ENCODE results near the gene IGSF3.
"Not testable (repeated sequence)": the region's sequence is repeated elsewhere in the genome, so short reads cannot be mapped to it uniquely, and the experiment has no call there.

IGSF3 gene

DNA sequence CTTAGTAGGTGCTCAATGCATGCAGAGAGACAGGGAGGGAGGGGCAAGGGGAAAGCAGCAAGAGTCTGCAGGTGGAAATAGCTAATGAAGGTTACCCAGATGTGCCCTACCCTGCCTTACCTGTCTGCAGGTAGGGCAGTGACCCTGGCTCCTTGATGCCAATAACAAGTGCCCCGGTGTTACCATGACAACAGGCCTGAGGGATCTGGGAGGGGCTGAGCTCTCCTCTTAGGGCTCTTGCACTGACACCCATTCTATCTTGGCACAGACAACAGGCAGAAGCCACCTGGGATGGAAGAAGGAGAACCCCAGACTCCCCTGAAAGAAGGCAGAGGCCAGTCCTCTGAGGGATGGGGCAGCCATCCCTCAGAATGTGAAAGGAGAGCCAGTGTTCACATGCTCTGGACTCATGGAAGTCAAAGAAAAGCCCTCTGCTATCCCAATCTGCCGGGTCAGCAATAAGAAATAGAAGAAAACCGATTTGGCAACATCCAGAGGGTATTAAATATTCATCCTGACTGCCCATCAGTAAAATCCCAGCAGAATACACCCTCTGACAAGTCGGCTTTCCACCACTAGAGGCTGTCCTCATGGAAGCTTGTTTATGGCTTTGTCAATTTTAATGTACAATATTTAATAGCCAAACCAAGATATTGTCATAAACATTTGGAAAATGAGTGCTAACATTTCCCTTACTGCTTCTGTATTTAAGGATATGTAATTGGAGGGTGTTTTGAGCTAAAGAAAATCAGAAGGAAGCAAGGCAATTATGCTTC lies 72.3 kb downstream of the IGSF3 start:
- DNase-seq: not testable (repeated sequence)

DNA sequence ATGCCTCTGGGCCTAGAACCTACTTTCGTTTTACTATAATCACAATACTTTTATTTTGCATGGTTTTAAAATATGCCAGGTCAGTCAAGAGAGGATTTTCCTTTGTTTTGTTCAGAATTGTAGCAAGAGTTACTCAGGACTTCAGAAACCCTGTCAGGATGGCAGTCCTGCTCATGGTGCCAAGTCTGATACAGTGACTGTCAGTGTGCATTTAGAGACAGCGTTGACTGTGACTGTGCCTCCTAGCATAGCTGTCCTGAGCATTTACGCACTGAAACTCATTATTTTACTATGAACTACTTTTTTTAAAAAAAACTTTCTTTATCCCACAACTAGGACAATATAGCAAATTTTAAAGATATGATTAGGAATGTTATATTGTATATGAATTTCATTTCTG lies 73.6 kb downstream of the IGSF3 start:
- DNase-seq: not testable (repeated sequence)

DNA sequence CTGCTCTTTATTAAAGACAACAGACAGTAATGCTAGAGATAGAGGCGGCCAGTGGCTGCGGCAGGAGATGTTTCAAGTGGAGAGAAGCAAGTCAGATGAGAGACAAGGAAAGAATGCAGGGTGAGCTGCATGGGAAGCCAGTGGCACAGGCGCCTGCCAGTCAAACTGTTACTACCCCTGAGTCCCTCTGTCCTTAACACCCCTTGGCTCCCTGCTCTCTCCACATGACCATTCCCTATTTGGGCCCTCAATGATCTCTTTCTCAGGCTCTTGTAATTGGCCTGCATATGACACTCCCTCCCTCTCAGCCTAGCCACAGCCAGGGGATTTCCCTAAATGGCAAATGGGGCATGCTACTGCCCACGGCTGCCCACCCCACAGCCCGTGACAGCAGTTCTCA lies 74.1 kb downstream of the IGSF3 start:
- not testable (repeated sequence) for DNase-seq

GRCh38 chr1:116591951-116592605 lies 75.5 kb downstream of the IGSF3 start:
- not testable (repeated sequence) for DNase-seq

GRCh38 chr1:116591006-116591950 lies 76.3 kb downstream of the IGSF3 start:
- not testable (repeated sequence) for DNase-seq

- not testable (repeated sequence) for DNase-seq
These were observed 77.1 kb downstream of the IGSF3 start for GRCh38 chr1:116590359-116591005.

GRCh38 chr1:116589101-116589735 lies 78.3 kb downstream of the IGSF3 start:
- DNase-seq: not testable (repeated sequence)

DNA sequence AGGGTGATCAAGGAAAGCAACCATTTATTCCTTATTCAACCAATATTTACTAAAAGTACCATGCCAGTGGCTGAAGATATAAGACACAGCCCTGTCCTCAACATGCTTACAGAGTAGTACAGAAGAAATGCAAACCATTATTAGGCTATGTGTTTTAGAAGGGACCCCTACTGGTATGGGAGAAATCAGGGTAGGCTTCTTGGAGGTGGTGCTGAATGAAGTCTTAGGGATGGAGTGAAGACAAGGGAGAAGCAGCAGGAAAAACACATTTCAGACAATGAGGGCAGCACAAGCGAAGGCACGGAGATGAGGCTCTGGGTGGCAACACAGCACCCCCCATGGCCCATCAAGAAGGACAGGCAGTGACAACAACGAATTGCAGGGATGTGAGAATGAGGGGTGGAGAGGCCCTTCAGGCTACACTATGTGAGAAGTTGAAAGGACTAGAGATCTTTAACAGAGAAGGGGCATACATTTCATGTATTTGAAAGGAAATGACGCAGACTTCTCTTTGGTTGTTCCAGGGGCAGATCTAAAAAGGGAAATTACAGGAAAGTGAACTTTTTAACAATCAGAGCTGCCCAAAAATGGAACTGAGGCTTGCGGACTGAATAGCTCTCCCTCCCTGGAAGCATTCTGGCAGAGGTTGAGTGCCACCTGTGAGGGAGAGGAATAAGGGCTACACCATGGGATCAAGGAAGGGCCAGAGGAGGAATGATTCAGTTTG lies 79.9 kb downstream of the IGSF3 start:
- no peak for DNase-seq

DNA sequence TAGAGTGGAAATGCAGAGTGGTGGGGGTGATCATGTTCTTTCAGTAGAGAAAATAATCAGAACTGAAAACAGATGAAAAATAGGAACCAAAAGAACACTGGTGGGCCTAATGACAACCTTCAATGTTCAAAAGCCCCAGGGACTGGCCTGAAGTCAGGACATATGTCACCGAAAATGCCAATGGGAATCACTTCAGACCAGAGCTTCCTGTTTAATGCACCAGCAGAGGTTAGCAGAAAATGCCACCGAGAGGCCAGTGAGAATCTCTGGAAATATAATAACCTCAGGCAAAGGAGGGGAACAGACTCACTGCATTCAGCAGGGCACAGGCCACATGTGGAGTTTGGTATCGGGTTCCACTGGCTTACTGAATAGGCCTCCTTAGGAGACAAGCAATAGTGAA lies 80.8 kb downstream of the IGSF3 start:
- DNase-seq: no peak

- DNase-seq: no peak
These were observed 81.6 kb downstream of the IGSF3 start for GRCh38 chr1:116585886-116586285.

DNA sequence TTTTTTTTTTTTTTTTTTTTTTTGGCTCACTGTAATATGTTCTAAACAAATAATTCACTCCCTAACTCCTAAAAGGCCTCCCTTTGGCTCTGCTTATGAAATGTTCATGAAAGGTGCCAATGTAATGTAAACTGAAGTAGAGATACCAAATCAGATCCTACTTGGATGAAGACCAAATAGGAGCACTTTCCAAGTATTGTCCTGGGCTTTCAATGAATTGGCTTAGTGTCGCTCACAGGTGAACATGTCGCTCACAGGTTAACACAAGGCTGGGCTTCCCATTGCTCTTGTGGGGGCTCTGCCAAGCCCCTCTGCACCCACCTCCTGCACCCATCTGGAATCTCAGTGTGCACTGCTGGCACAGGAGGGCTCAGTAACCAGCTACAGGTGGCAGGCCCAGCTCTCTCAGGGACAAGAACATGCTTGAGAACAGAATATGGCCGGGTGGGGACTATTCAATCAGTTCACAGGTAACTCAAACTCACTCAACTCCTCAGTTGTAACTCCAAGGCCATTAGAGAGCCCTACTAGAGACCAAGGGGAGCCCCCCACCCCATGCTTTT lies 86.1 kb downstream of the IGSF3 start:
- DNase-seq: no peak

- DNase-seq: no peak
These were observed 86.8 kb downstream of the IGSF3 start for GRCh38 chr1:116580446-116581322.

DNA sequence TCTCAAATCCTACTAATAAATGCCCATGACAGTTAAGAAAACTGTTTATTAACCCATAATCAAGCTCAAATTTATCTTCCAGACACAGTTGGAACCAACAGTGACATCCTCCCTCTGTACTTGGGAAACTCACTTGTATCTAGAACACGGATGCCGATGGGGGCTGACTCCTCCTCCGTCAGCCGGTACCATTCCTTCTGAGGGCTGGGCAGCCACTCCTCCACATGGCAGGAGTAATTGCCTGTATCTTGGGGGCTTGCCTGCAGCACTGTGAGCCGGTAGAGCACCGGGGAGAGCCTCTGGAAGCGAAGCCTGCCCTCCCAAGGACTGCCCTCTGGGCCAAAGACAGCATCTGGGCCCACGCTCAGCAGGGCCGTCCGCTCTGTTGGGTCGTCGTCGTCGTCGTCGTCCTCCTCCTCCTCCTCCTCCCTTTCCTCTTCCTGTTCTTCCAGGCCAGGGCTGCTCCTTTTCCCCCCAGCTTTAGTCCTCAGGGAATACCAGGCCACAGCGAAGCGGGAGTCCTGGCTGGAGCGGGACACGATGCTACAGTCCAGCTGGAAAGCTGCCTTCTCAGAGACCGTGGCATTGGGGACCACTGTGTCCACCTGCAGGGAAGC lies 88.2 kb downstream of the IGSF3 start:
- DNase-seq: no peak

DNA sequence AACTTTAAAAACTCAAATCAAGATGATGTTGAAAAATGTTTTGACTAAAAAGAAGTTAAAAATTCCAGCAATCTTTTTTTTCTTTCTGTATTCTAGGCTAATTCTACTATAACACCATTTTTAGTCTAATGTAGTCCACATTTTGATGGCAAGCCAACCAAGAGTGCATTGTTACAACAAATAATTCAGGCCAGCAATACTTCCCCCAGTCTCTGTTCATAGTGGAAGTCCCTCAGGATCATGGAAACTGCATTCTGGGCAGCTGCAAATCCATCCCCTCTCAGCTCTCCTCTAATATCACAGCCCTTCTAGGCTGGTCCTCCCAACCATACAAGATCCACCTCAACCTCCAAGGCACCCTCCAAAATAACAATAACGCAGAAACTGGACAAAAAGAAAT lies 89.0 kb downstream of the IGSF3 start:
- no peak for DNase-seq

GRCh38 chr1:116577759-116578314 lies 89.7 kb downstream of the IGSF3 start:
- DNase-seq: no peak

DNA sequence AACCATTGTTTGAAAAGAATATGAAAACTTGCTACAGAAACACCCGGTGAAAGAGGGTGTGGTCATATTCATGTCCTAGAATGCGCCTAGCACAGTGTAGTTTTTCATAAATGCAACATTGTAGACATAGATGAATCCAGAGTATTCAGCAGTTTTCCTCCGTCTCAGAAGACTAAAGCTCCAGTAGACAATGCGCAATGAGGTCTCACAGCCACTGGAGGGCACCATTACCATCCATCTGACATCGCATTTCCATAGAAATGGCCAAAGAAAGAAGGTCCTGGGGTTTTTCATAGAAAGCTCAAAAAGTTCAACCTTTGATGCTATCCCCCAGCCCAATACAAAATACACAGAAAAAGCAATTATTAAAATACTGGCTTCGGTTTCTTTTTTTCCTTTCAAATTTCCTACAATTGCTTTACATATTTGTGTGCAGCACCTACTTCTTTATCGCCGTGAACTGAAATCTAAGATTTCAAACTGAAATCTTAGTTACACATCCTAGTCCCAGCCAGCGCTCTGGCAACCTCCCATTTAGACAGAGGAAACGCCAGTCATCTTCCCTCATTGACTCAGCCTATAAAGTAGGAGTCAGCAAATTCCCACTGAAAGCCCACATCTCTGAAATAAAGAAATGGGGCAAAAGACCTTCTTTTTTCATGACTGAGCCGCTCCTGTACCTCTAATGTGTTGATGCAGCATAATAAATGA lies 92.8 kb downstream of the IGSF3 start:
- peak; percentile 29 for DNase-seq

DNA sequence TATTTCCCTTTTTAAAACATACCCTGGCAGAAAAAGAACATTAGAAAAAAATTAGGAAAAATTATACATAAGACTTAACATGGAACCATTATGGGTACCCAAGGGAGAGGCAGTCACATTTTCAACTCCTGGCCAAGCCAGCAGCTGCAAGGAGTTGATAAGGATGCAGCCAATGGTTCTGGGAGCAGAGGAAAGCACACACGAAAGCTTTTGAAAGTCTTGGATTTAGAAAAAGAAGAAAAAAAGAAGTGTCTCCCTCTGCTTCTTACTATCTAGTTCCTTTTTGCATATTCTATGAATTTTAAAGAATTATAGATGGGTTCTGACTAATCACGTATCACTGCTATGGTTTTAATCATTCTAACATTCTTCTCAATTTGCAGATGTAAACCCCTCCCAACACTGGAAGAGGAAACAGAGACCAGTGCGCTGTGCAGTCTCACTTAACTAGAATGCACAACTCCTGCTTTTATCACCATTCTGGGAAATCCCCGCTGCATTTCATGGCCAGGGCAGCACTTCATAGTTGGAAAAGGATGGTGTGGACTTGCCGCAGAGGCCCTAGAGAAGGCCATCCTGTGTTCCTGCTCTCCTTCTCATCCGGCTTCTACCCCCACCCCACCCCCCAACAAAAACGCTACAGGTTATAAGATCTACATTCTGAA lies 94.0 kb downstream of the IGSF3 start:
- DNase-seq: no peak
